ENCODE data around the gene COBLL1. TPM values are rescaled to one million over a fixed set of nuclear protein-coding genes. Genes with fewer than 3 reads are reported as not detected.

COBLL1 gene
- total and polyA plus RNA-seq, 4 donors, result 16.3 to 114 (median 36.4) TPM

DNA sequence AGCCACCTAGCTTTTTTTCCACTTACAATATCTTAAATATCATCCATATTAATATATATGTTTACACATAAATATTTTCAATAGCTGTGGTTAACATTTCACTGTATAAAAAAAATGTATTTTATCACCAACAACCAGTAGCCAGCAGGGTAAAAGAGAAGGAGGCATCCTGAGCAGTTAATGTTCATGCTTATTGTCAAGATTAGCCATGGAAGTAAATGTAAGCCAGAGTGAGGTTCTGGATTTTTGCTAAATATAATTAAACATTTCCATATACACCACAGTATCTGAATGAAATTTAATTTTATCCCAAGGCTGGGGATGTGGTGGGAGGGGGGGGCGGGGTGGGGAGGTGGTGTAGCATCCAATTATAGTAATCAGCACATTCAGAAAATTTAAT lies 140.1 kb downstream of the COBLL1 start:
- Histone ChIP-seq H3K36me3 (ENCODE audit: control insufficient read depth in 4 of 4, insufficient read depth in 3 of 4, low read depth in 1 of 4, low read length in 3 of 4) (peaks cover 0 to 37% (median 8%) of the 10 kb centered on the region in 4 donors), H3K27ac (ENCODE audit: low read depth in 1 of 2, low read length in 2 of 2) (no peak overlapping the region), H3K4me3 (ENCODE audit: low read depth in 1 of 3, low read length in 3 of 3) (no peak overlapping the region), H3K9me3 (ENCODE audit: control insufficient read depth in 4 of 4, low read length in 3 of 4) (no peaks in the 10 kb centered on the region), H3K9ac (ENCODE audit: low read depth in 1 of 2, low read length in 2 of 2) (no peak overlapping the region), H3K4me1 (ENCODE audit: control insufficient read depth in 4 of 4, insufficient read depth in 4 of 4, low read length in 3 of 4) (peaks cover 0 to 3% (median 0%) of the 10 kb centered on the region in 4 donors), H3K27me3 (ENCODE audit: control insufficient read depth in 4 of 4, insufficient read depth in 4 of 4, low read length in 3 of 4) (no peaks in the 10 kb centered on the region)
- 95% methylated on average over 1 of the region's 1 CpG for WGBS
- no peak for DNase-seq (ENCODE audit: low spot score)
- TF ChIP-seq FOXA1 (IDR thresholded peaks at IDR 0.05) (no peak), RXRA (IDR thresholded peaks at IDR 0.05) (no peak), HNF4G (IDR thresholded peaks at IDR 0.05) (no peak), GABPA (IDR thresholded peaks at IDR 0.05 in 1 of 2, conservative IDR thresholded peaks at IDR 0.05 in 1 of 2) (no peak), TAF1 (conservative IDR thresholded peaks at IDR 0.05) (no peak), YY1 (IDR thresholded peaks at IDR 0.05) (no peak), RAD21 (IDR thresholded peaks at IDR 0.05) (no peak)
- TF ChIP-seq, protein P1, sequence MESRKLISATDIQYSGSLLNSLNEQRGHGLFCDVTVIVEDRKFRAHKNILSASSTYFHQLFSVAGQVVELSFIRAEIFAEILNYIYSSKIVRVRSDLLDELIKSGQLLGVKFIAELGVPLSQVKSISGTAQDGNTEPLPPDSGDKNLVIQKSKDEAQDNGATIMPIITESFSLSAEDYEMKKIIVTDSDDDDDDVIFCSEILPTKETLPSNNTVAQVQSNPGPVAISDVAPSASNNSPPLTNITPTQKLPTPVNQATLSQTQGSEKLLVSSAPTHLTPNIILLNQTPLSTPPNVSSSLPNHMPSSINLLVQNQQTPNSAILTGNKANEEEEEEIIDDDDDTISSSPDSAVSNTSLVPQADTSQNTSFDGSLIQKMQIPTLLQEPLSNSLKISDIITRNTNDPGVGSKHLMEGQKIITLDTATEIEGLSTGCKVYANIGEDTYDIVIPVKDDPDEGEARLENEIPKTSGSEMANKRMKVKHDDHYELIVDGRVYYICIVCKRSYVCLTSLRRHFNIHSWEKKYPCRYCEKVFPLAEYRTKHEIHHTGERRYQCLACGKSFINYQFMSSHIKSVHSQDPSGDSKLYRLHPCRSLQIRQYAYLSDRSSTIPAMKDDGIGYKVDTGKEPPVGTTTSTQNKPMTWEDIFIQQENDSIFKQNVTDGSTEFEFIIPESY (IDR thresholded peaks at IDR 0.05), result no peak
- TF ChIP-seq, protein P2, sequence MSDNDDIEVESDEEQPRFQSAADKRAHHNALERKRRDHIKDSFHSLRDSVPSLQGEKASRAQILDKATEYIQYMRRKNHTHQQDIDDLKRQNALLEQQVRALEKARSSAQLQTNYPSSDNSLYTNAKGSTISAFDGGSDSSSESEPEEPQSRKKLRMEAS (IDR thresholded peaks at IDR 0.05), result no peak

DNA sequence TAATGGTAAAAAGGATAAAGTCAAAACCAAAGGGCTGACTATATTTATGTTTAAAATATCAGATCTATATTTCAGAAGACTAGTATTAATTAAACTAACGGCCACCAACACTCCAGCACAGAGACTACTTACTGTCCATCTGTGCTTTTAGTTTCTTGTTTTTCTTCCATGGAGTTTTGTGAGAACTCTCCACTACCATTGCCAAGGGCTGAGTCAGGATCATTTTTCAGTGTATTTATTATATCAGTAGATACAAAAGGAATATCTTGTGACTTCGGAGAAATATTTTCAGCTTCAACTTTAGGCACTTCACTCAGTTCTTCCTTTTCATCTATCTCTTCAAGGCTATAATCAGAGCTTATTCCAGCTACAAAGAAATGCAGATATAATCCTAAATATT lies 141.2 kb downstream of the COBLL1 start:
- H3K9ac ChIP-seq (ENCODE audit: low read depth in 1 of 2, low read length in 2 of 2), result no peak overlapping the region

More for the DNA sequence above, 141.2 kb downstream of the COBLL1 start:
- TF ChIP-seq HNF4G (IDR thresholded peaks at IDR 0.05) (no peak), JUND (IDR thresholded peaks at IDR 0.05) (no peak), HNF4A (conservative IDR thresholded peaks at IDR 0.05) (no peak), RXRA (IDR thresholded peaks at IDR 0.05) (no peak), SP1 (IDR thresholded peaks at IDR 0.05) (no peak), TAF1 (conservative IDR thresholded peaks at IDR 0.05) (no peak), YY1 (IDR thresholded peaks at IDR 0.05) (no peak), FOXA2 (IDR thresholded peaks at IDR 0.05) (no peak), NR2F2 (IDR thresholded peaks at IDR 0.05) (no peak), GABPA (IDR thresholded peaks at IDR 0.05 in 1 of 2, conservative IDR thresholded peaks at IDR 0.05 in 1 of 2) (no peak)
- TF ChIP-seq, protein P1 (IDR thresholded peaks at IDR 0.05), result no peak
- TF ChIP-seq, protein P3, sequence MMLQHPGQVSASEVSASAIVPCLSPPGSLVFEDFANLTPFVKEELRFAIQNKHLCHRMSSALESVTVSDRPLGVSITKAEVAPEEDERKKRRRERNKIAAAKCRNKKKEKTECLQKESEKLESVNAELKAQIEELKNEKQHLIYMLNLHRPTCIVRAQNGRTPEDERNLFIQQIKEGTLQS (IDR thresholded peaks at IDR 0.05), result no peak
- TF ChIP-seq, protein P4, sequence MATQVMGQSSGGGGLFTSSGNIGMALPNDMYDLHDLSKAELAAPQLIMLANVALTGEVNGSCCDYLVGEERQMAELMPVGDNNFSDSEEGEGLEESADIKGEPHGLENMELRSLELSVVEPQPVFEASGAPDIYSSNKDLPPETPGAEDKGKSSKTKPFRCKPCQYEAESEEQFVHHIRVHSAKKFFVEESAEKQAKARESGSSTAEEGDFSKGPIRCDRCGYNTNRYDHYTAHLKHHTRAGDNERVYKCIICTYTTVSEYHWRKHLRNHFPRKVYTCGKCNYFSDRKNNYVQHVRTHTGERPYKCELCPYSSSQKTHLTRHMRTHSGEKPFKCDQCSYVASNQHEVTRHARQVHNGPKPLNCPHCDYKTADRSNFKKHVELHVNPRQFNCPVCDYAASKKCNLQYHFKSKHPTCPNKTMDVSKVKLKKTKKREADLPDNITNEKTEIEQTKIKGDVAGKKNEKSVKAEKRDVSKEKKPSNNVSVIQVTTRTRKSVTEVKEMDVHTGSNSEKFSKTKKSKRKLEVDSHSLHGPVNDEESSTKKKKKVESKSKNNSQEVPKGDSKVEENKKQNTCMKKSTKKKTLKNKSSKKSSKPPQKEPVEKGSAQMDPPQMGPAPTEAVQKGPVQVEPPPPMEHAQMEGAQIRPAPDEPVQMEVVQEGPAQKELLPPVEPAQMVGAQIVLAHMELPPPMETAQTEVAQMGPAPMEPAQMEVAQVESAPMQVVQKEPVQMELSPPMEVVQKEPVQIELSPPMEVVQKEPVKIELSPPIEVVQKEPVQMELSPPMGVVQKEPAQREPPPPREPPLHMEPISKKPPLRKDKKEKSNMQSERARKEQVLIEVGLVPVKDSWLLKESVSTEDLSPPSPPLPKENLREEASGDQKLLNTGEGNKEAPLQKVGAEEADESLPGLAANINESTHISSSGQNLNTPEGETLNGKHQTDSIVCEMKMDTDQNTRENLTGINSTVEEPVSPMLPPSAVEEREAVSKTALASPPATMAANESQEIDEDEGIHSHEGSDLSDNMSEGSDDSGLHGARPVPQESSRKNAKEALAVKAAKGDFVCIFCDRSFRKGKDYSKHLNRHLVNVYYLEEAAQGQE (IDR thresholded peaks at IDR 0.05), result no peak
- Histone ChIP-seq H3K9me3 (ENCODE audit: control insufficient read depth in 4 of 4, low read length in 3 of 4) (no peaks in the 10 kb centered on the region), H3K36me3 (ENCODE audit: control insufficient read depth in 4 of 4, insufficient read depth in 3 of 4, low read depth in 1 of 4, low read length in 3 of 4) (peaks cover 0 to 41% (median 9%) of the 10 kb centered on the region in 4 donors), H3K4me1 (ENCODE audit: control insufficient read depth in 4 of 4, insufficient read depth in 4 of 4, low read length in 3 of 4) (peaks cover 0 to 3% (median 0%) of the 10 kb centered on the region in 4 donors), H3K27me3 (ENCODE audit: control insufficient read depth in 4 of 4, insufficient read depth in 4 of 4, low read length in 3 of 4) (no peaks in the 10 kb centered on the region), H3K4me3 (ENCODE audit: low read depth in 1 of 3, low read length in 3 of 3) (no peak overlapping the region), H3K27ac (ENCODE audit: low read depth in 1 of 2, low read length in 2 of 2) (no peak overlapping the region)
- 92% methylated on average over 2 of the region's 2 CpGs for WGBS
- no peak for DNase-seq (ENCODE audit: low spot score)
